ENCODE measurements around the gene MKRN2OS.

DNA sequence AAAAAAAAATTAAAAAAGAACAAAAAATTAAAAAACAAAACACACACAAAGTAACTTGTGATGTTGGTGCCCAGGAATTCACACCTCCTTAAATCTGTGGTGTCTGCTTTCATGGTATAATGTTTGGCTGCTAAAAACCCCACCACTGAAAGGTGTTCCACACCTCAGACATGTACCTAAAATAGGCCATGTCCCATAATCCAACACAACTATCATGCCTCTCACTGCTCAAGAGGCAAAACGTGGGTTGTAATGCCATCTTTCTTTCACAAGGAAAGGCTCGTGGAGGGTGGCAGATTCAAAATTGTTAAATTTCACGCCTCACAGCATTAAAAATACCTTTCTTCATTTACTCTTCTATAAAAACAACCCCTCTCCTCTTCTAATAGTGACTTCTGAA lies 41.1 kb upstream of the MKRN2OS start:
- no peak for TF ChIP-seq CTCF (IDR thresholded peaks at IDR 0.05; ENCODE audit: low read depth, low read length)
- TF ChIP-seq EZH2phosphoT487 (IDR thresholded peaks at IDR 0.05; ENCODE audit: low read depth): no peak

Measured in OCI-LY3 (cell line).